GM12878 (cell line): ENCODE results near the gene MGAT5. TPM values are rescaled to one million over a fixed set of nuclear protein-coding genes. Genes with fewer than 3 reads are reported as not detected.

ENCODE experiments used
- ATAC-seq: fragments of 200-7000 bp; cut with Tn5 transposase; 3 replicates; pipeline ENCODE4 v1.9.1; 2020; ENCODE audit warnings: mild to moderate bottlenecking, moderate library complexity
- BruUV-seq: library from RNA; stranded (reverse); fragments of 400-500 nt; replicated peaks from 2 replicates; lab custom pipeline; 2021; lab: Mats Ljungman, UMichigan
- CTCF ChIA-PET: fragments of 300-600 bp; sonication (Branson Sonifier 250); formaldehyde crosslinking; extraction: SDS; loops from one replicate; lab custom pipeline; 2021; ENCODE audit warnings: inconsistent platforms; lab: Yijun Ruan, JAX
- POLR2A ChIA-PET: fragments of 350-600 bp; formaldehyde crosslinking; extraction: SDS; loops from one replicate; lab custom pipeline; 2021; ENCODE audit warnings: inconsistent platforms; lab: Charles Lee
- RAD21 ChIA-PET: fragments of 300-600 bp; sonication (Branson Sonifier 250); formaldehyde crosslinking; loops from one replicate; lab custom pipeline; 2023; ENCODE audit warnings: antibody characterized with exemption; ENCODE audit not compliant: unreplicated experiment; lab: Charles Lee
- SMC1A ChIA-PET: fragments of 300-600 bp; sonication (Branson Sonifier 250); formaldehyde crosslinking; loops from one replicate; lab custom pipeline; 2023; ENCODE audit not compliant: unreplicated experiment, uncharacterized antibody; lab: Charles Lee
- DNase-seq: peaks from one replicate; pipeline ENCODE4 v3.0.0-alpha.2; 2011; ENCODE audit warnings: low read depth, low spot score
- FAIRE-seq: peaks from 3 replicates; lab custom pipeline; 2011; peaks lifted over from hg19 to GRCh38; lab: Jason Lieb, UNC
- H2AFZ ChIP-seq: 2 replicates; pipeline ENCODE4 v1.6.0; 2011; ENCODE audit warnings: low read depth, low read length, control low read depth; ENCODE audit not compliant: control insufficient read depth
- H3K27ac ChIP-seq: 2 replicates; pipeline ENCODE4 v1.5.1; 2011; ENCODE audit warnings: control low read depth; ENCODE audit not compliant: control insufficient read depth, insufficient read depth
- H3K27me3 ChIP-seq, 2 experiments: replicated peaks in 1 of 2; 2 replicates each; pipeline versions ENCODE4 v1.6.0 to v1.6.1; 2011; ENCODE audit warnings: low read length in 1 of 2; ENCODE audit not compliant: control insufficient read depth in 2 of 2, insufficient read depth in 2 of 2
- H3K36me3 ChIP-seq, 2 experiments: 2 replicates each; pipeline ENCODE4 v1.5.1; 2011; ENCODE audit warnings: low read length in 1 of 2; ENCODE audit not compliant: control insufficient read depth in 2 of 2, insufficient read depth in 2 of 2
- H3K4me1 ChIP-seq: 2 replicates; pipeline ENCODE4 v1.6.1; 2011; ENCODE audit warnings: mild to moderate bottlenecking, low read length, moderate library complexity, mixed read lengths; ENCODE audit not compliant: control insufficient read depth, insufficient read depth
- H3K4me2 ChIP-seq: 2 replicates; pipeline ENCODE4 v1.6.0; 2011; ENCODE audit warnings: control low read depth; ENCODE audit not compliant: control insufficient read depth, insufficient read depth
- H3K4me3 ChIP-seq: fragments of 200-600 bp; sonication (generic); 2 replicates; pipeline ENCODE4 v1.5.1; 2016
- H3K79me2 ChIP-seq: 2 replicates; pipeline ENCODE4 v1.6.0; 2011; ENCODE audit warnings: low read length; ENCODE audit not compliant: control insufficient read depth, insufficient read depth
- H3K9ac ChIP-seq: 2 replicates; pipeline ENCODE4 v1.8.0; 2011; ENCODE audit warnings: low read length, control low read depth, mixed read lengths; ENCODE audit not compliant: control insufficient read depth, insufficient read depth
- H3K9me3 ChIP-seq: replicated peaks from 3 replicates; pipeline ENCODE4 v1.5.1; 2011; ENCODE audit warnings: mild to moderate bottlenecking, low read length; ENCODE audit not compliant: control insufficient read depth, insufficient read depth
- H4K20me1 ChIP-seq: 2 replicates; pipeline ENCODE4 v1.6.0; 2011; ENCODE audit not compliant: control insufficient read depth, insufficient read depth
- ATF3 ChIP-seq: IDR thresholded peaks from 2 replicates; pipeline ENCODE4 v1.6.1; 2011; ENCODE audit warnings: low read depth, mild to moderate bottlenecking, low read length, moderate library complexity, borderline replicate concordance; ENCODE audit errors: extremely low read depth
- FOS ChIP-seq: IDR thresholded peaks from 3 replicates; pipeline ENCODE4 v1.6.1; 2011; ENCODE audit warnings: borderline replicate concordance; ENCODE audit not compliant: insufficient read length; ENCODE audit errors: extremely low read depth
- IKZF2 ChIP-seq, 2 experiments: fragments of 450-650 bp; IDR thresholded peaks; 2 replicates each; pipeline ENCODE4 v1.6.1; 2017; ENCODE audit warnings: mild to moderate bottlenecking in 2 of 2, moderate library complexity in 2 of 2
- IRF4 ChIP-seq: IDR thresholded peaks from 2 replicates; pipeline ENCODE4 v1.6.1; 2011; ENCODE audit warnings: low read depth, low read length
- JUNB ChIP-seq: IDR thresholded peaks from 2 replicates; pipeline ENCODE4 v1.6.1; 2016; ENCODE audit warnings: antibody characterized with exemption, mild to moderate bottlenecking
- MXI1 ChIP-seq: fragments of 150-350 bp; IDR thresholded peaks from 2 replicates; pipeline ENCODE4 v1.6.1; 2011; ENCODE audit warnings: low read depth, mild to moderate bottlenecking, inconsistent platforms, low read length, improper control_type of control experiment
- NRF1 ChIP-seq: conservative IDR thresholded peaks from 2 replicates; pipeline ENCODE4 v1.6.1; 2011; ENCODE audit warnings: mild to moderate bottlenecking, low read depth, low read length, improper control_type of control experiment
- PAX5 ChIP-seq: IDR thresholded peaks from 2 replicates; pipeline ENCODE4 v1.6.1; 2011; ENCODE audit warnings: low read depth, low read length, borderline replicate concordance
- POLR2AphosphoS2 ChIP-seq: IDR thresholded peaks from 2 replicates; pipeline ENCODE4 v1.6.1; 2011; ENCODE audit warnings: low read depth, mild to moderate bottlenecking, low read length, improper control_type of control experiment, moderate library complexity
- POU2F2 ChIP-seq: IDR thresholded peaks from 3 replicates; pipeline ENCODE4 v1.6.1; 2011; ENCODE audit warnings: low read depth, mild to moderate bottlenecking, low read length, borderline replicate concordance
- REST ChIP-seq: IDR thresholded peaks from 2 replicates; pipeline ENCODE4 v1.6.1; 2012; ENCODE audit warnings: mild to moderate bottlenecking, low read depth, low read length
- RUNX3 ChIP-seq: IDR thresholded peaks from 2 replicates; pipeline ENCODE4 v1.6.1; 2012; ENCODE audit warnings: low read length, inconsistent platforms
- SP1 ChIP-seq: IDR thresholded peaks from one replicate; pipeline ENCODE4 v1.6.1; 2011; ENCODE audit warnings: low read depth, low read length
- WGBS: methylation state at CpG from one replicate; pipeline ENCODE4 v1.1.6; 2016; ENCODE audit warnings: low lambda C conversion rate; ENCODE audit not compliant: insufficient replicate concordance, insufficient coverage; ENCODE audit errors: missing lambda C conversion rate; 5-methylcytosine and 5-hydroxymethylcytosine counted together
- in situ Hi-C: fragments of 300-500 bp; cut with MboI; formaldehyde crosslinking; loops from 9 replicates; pipeline ENCODE4 v1.14.3; 2018; ENCODE audit warnings: mixed read lengths
- intact Hi-C: fragments of 100-400 bp; cut with micrococcal nuclease; formaldehyde crosslinking; loops from one replicate; pipeline ENCODE4 v1.14.2; 2022; ENCODE audit not compliant: unreplicated experiment
- polyA plus RNA-seq, 11 experiments: library from polyadenylated mRNA; depleted of rRNA in 4 of 11; unstranded in 6 of 11; stranded (reverse) in 5 of 11; fragments of >200 nt; fragmentation: Nextera tagmentation in 4 of 11; fragmentation: Illumina TruSeq in 1 of 11; extraction: Ambion mirVana in 4 of 11; extraction: Trizol in 1 of 11; gene quantifications; 1 replicate in 1 of 11; 2 replicates in 10 of 11; pipeline versions ENCODE4 v1.2.1 to v1.2.3, GENCODE V29; 2011 to 2016; ENCODE audit warnings: inconsistent platforms in 2 of 11, missing spikeins in 2 of 11, low read depth in 1 of 11
- total RNA-seq, 4 experiments: library from RNA; depleted of rRNA in 3 of 4; stranded (reverse); fragments of >200 nt in 3 of 4; fragmentation: Illumina TruSeq in 1 of 4; extraction: Trizol in 1 of 4; gene quantifications; 2 replicates each; pipeline versions ENCODE4 v1.2.1 to v1.2.3, GENCODE V29; 2013 to 2021
- TF ChIP-seq, protein P1 (sequence below), 3 experiments: IDR thresholded peaks in 2 of 3; conservative IDR thresholded peaks in 1 of 3; 2 replicates each; pipeline ENCODE4 v1.5.1; 2011; ENCODE audit warnings: low read depth in 3 of 3, low read length in 3 of 3, mild to moderate bottlenecking in 3 of 3, control low read depth in 2 of 3, moderate library complexity in 2 of 3, inconsistent platforms in 1 of 3, mixed read lengths in 1 of 3; ENCODE audit not compliant: control insufficient read depth in 2 of 3, insufficient read depth in 1 of 3; ENCODE audit errors: extremely low read depth in 1 of 3

Gene MGAT5
- total and polyA plus RNA-seq, 10 of the 15 experiments (the other 5 are each of a cell fraction or from before 2014, with no cell fraction given) = 4.9 to 104 (median 36.2) TPM

DNA sequence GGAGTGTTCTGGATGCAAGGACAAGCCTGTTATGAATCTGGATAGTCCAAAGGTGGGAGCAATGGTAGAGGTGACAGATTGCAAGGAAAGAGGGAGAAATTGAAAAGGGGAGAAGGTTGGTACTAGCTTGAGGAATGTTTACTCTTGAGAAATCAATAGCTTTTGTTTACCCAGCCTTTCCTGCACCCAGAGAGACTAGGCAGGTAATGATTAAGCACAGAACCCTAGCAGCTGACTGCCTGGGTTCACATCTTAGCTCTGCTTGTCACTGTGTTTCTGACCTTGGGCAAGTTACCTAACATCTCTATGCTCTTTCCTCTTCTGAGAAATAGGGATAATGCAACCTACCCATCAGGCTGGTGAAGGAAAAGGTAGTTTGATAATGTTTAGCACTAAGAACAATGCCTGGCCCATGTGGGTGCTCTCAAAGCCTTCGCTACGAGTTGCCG lies 178.6 kb downstream of the MGAT5 start:
- TF ChIP-seq FOS = no peak
- TF ChIP-seq ATF3 = no peak
- TF ChIP-seq SP1 = no peak
- TF ChIP-seq, protein P1, sequence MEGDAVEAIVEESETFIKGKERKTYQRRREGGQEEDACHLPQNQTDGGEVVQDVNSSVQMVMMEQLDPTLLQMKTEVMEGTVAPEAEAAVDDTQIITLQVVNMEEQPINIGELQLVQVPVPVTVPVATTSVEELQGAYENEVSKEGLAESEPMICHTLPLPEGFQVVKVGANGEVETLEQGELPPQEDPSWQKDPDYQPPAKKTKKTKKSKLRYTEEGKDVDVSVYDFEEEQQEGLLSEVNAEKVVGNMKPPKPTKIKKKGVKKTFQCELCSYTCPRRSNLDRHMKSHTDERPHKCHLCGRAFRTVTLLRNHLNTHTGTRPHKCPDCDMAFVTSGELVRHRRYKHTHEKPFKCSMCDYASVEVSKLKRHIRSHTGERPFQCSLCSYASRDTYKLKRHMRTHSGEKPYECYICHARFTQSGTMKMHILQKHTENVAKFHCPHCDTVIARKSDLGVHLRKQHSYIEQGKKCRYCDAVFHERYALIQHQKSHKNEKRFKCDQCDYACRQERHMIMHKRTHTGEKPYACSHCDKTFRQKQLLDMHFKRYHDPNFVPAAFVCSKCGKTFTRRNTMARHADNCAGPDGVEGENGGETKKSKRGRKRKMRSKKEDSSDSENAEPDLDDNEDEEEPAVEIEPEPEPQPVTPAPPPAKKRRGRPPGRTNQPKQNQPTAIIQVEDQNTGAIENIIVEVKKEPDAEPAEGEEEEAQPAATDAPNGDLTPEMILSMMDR (IDR thresholded peaks at IDR 0.05 in 2 of 3, conservative IDR thresholded peaks at IDR 0.05 in 1 of 3; ENCODE audit: control insufficient read depth in 2 of 3, extremely low read depth in 1 of 3, insufficient read depth in 1 of 3, low read depth in 3 of 3, low read length in 3 of 3) = no peak
- no peak for TF ChIP-seq POU2F2
- no peak for TF ChIP-seq NRF1
- no peak for TF ChIP-seq IRF4
- no peak for TF ChIP-seq JUNB
- no peak for TF ChIP-seq IKZF2 (IDR thresholded peaks at IDR 0.05)
- no peak for TF ChIP-seq POLR2AphosphoS2
- TF ChIP-seq MXI1 = no peak
- TF ChIP-seq PAX5 = no peak
- TF ChIP-seq RUNX3 = no peak
- TF ChIP-seq REST = no peak
- TF ChIP-seq, all 136 proteins: peak for 0
- in situ Hi-C loops = no loop called here
- Histone ChIP-seq H2AFZ (no peak overlapping the region), H3K4me3 (no peak overlapping the region), H3K4me2 (no peak overlapping the region), H3K4me1 (no peaks in the 10 kb centered on the region), H3K9me3 (no peaks in the 10 kb centered on the region), H3K27ac (no peak overlapping the region), H3K27me3 (no peaks in the 10 kb centered on the region), H4K20me1 (no peaks in the 10 kb centered on the region), H3K36me3 (peaks cover 19 to 58% of the 10 kb centered on the region in 2 experiments), H3K79me2 (no peaks in the 10 kb centered on the region), H3K9ac (no peak overlapping the region)
- CTCF ChIA-PET = interaction anchor here (1.0 to 2.1 kb wide), 2 partner anchors 19 to 84 kb away, joined by 4 to 7 read pairs; no protein-coding TSS in a partner anchor
- POLR2A ChIA-PET = no interaction called here
- RAD21 ChIA-PET = interaction anchor here (1.1 kb wide), 1 partner anchor 314 kb away, joined by 3 read pairs; no protein-coding TSS in a partner anchor
- intact Hi-C loops = no loop called here
- SMC1A ChIA-PET = no interaction called here
- FAIRE-seq (no peak), DNase-seq (no peak), ATAC-seq (no peak)
- WGBS = 96% methylated on average over 3 of the region's 3 CpGs
- no TSS peak for BruUV-seq
